ENCODE results near the gene ABCC12.

The ABCC12 gene

DNA sequence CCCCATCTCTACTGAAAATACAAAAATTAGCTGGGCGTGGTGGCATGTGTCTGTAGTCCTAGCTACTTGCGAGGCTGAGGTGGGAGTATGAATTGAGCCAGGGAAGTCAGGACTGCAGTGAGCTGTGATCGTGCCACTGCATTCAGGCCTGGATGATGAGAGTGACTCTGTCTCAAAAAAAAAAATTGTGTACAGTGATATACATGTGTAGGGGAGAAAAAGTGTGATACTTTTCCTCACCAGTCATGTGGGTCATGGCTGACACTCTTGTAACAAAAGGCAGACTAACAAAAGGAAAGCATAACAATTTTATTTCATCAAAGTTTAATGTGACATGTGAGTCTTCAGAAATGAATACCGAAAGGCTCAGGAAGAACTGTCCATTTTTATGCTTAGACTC is 2.0 kb upstream of the ABCC12 start:
- no peak for DNase-seq (ENCODE audit: low read depth, low spot score)
- TF ChIP-seq, protein P1, sequence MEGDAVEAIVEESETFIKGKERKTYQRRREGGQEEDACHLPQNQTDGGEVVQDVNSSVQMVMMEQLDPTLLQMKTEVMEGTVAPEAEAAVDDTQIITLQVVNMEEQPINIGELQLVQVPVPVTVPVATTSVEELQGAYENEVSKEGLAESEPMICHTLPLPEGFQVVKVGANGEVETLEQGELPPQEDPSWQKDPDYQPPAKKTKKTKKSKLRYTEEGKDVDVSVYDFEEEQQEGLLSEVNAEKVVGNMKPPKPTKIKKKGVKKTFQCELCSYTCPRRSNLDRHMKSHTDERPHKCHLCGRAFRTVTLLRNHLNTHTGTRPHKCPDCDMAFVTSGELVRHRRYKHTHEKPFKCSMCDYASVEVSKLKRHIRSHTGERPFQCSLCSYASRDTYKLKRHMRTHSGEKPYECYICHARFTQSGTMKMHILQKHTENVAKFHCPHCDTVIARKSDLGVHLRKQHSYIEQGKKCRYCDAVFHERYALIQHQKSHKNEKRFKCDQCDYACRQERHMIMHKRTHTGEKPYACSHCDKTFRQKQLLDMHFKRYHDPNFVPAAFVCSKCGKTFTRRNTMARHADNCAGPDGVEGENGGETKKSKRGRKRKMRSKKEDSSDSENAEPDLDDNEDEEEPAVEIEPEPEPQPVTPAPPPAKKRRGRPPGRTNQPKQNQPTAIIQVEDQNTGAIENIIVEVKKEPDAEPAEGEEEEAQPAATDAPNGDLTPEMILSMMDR (IDR thresholded peaks at IDR 0.05; ENCODE audit: low read depth, low read length): no peak
- in situ Hi-C loops (cut with HindIII; ENCODE audit: low sequenced_read_pairs): no loop called here
- no peak overlapping the region for H3K4me3 ChIP-seq (ENCODE audit: low read depth, low read length)

DNA sequence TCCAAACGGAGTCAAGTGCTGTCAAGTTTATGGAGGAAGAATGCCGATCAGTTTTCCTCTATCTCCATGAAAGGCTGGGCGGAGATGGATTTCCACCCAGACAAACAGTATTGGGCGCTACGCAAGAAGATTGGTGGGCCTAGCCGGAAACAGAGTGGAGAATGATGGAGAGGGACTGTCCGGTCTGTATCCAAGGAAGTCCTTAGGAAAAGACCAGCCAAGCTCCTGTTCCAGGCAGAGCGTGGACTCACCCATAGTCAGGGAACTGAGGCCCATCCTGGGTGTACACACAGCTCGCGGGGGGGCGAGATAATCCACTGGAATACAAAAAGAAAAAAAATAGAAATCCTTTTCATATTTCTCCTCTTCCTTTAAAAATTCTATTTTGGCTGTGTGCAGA is 1.5 kb upstream of the ABCC12 start:
- H3K4me3 ChIP-seq (ENCODE audit: low read depth, low read length): no peak overlapping the region
- in situ Hi-C loops (cut with HindIII; ENCODE audit: low sequenced_read_pairs): no loop called here
- TF ChIP-seq, protein P1 (IDR thresholded peaks at IDR 0.05; ENCODE audit: low read depth, low read length): no peak
- no peak for DNase-seq (ENCODE audit: low read depth, low spot score)

DNA sequence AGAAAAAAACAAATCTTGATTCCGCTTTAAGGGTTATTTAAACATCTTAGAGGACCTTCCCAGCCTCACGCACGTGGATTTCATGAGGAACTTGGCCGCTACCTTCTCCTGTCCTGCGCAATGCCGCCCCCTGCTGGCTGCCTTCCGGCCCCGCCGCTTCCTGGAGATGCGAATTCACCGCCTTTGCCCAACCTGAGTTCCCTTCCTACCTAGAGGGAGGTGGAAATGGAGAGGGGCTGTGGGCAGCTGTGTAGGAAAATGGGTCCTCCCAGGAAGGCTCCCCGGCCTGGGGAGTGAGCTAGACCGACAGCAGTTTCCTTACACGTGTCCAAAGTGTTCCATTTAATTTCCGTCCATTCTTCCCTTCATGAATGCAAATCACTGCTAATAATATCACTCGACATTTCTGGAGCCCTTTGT is 1.0 kb upstream of the ABCC12 start:
- no peak overlapping the region for H3K4me3 ChIP-seq (ENCODE audit: low read depth, low read length)
- in situ Hi-C loops (cut with HindIII; ENCODE audit: low sequenced_read_pairs): no loop called here
- DNase-seq (ENCODE audit: low read depth, low spot score): peak; percentile 86
- TF ChIP-seq, protein P1 (IDR thresholded peaks at IDR 0.05; ENCODE audit: low read depth, low read length): peak; percentile 93

DNA sequence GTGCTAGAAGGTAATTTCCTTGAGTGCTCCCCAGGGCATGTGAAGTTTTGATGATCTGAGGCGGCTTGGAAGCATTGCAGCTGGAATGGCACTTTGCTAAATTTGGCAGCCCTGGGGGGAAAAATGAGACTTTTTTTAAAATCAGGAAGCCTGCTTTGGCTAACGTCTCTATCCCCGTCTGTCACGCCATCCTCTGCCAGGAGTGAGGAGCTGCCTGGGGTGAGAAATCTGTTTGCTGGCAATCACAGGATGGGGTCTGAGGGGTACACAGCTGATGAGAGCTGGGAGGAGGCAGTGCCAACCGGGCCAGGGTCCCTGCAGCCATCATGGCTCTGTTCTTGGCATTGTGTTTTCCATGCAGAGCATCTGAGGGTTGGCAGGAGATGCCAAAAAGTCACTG is 2.0 kb downstream of the ABCC12 start:
- no peak overlapping the region for H3K4me3 ChIP-seq (ENCODE audit: low read depth, low read length)
- in situ Hi-C loops (cut with HindIII; ENCODE audit: low sequenced_read_pairs): no loop called here
- TF ChIP-seq, protein P1 (IDR thresholded peaks at IDR 0.05; ENCODE audit: low read depth, low read length): no peak
- no peak for DNase-seq (ENCODE audit: low read depth, low spot score)

DNA sequence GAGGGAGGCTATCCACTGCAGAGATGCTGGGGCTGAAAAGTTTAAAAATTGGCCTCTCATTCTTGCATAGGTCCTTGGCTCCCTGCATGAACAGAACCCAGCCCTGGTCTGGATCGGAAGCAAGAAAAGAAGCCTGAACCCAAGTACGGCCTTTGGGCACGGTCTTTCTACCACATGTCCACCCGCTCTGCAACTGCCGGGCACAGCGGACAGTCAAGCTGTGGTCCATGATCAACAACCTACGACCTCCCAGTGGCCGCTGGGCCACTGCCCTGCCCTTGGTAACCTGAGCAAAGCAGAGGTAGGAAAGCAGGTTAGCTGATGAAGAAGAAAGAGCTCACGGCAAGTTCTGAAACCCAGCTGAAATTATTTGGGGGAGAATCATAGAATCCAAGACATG is 3.6 kb downstream of the ABCC12 start:
- no peak for DNase-seq (ENCODE audit: low read depth, low spot score)
- no peak overlapping the region for H3K4me3 ChIP-seq (ENCODE audit: low read depth, low read length)
- in situ Hi-C loops (cut with HindIII; ENCODE audit: low sequenced_read_pairs): no loop called here
- TF ChIP-seq, protein P1 (IDR thresholded peaks at IDR 0.05; ENCODE audit: low read depth, low read length): no peak

DNA sequence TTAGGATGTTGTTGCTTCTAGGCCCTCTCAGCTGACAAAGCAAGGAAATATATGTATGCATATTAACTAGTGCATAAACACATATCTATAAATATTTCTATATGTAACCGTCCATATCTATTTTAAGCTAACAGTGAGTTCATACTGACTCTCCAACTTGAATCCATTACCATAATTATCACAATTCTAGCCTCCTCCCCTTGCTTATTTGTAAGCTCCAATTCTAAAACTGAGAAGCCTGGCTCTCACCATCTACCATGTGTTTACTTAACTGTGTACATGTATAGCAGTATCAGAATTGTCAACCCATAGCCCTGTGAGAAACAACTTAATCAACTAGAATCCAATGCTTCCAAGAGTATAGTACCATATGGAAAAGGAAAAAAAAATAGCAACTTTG is 5.1 kb downstream of the ABCC12 start:
- TF ChIP-seq, protein P1 (IDR thresholded peaks at IDR 0.05; ENCODE audit: low read depth, low read length): no peak
- in situ Hi-C loops (cut with HindIII; ENCODE audit: low sequenced_read_pairs): no loop called here
- no peak for DNase-seq (ENCODE audit: low read depth, low spot score)
- no peak overlapping the region for H3K4me3 ChIP-seq (ENCODE audit: low read depth, low read length)

DNA sequence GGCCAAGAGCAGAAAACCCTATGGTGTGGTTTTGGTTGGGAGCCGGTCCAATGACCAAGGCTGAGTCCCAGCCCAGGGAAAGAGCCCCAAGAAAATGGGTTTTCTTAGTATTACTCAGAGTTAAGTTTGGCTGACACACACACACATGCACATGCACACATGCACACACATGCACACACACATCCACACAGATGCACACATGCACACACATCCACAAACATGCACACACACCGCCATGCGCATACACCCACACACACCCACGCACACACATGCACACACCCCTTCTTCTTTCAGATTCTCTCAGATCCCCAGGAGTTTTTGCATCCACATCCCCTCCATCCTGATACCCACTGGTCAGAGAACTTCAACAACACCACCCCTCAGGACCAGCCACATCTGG is 9.1 kb downstream of the ABCC12 start:
- in situ Hi-C loops (cut with HindIII; ENCODE audit: low sequenced_read_pairs): no loop called here
- DNase-seq (ENCODE audit: low read depth, low spot score): peak; percentile 36
- TF ChIP-seq, protein P1 (IDR thresholded peaks at IDR 0.05; ENCODE audit: low read depth, low read length): no peak

More for the DNA sequence above, 9.1 kb downstream of the ABCC12 start:
- H3K4me3 ChIP-seq (ENCODE audit: low read depth, low read length): no peak overlapping the region
